Testis (tissue), 3 donors: ENCODE results near the gene HECW1. TPM values are rescaled to one million over a fixed set of nuclear protein-coding genes. Genes with fewer than 3 reads are reported as not detected.

Experiments
- DNase-seq: peaks from one replicate; pipeline ENCODE4 v3.0.0-alpha.2; 2019
- H3K27ac ChIP-seq, 2 donors: fragments of 200-600 bp; sonication (generic); one replicate each; pipeline ENCODE4 v1.5.1; 2019
- H3K27me3 ChIP-seq: fragments of 200-600 bp; sonication (generic); one replicate; pipeline ENCODE4 v1.5.1; 2019
- H3K36me3 ChIP-seq: fragments of 200-600 bp; sonication (generic); one replicate; pipeline ENCODE4 v1.5.1; 2017; ENCODE audit warnings: low read depth; ENCODE audit errors: missing control alignments
- H3K4me1 ChIP-seq: fragments of 200-600 bp; sonication (generic); one replicate; pipeline ENCODE4 v1.5.1; 2019
- H3K4me3 ChIP-seq, 2 donors: fragments of 200-600 bp; sonication (generic); one replicate each; pipeline ENCODE4 v1.5.1; 2017 to 2019
- H3K9me3 ChIP-seq: fragments of 200-600 bp; sonication (generic); one replicate; pipeline ENCODE4 v1.5.1; 2017
- POLR2A ChIP-seq: fragments of 450-650 bp; IDR thresholded peaks from one replicate; pipeline ENCODE4 v1.6.1; 2017; ENCODE audit warnings: antibody characterized with exemption, mild to moderate bottlenecking, moderate library complexity
- WGBS, 2 donors: methylation state at CpG; one replicate each; pipeline ENCODE4 v1.1.5; 2018; 5-methylcytosine and 5-hydroxymethylcytosine counted together
- intact Hi-C: fragments of 100-400 bp; cut with DNase I; formaldehyde crosslinking; loops from one replicate; pipeline ENCODE4 v1.15.1; 2023; ENCODE audit warnings: low total_unique reads
- polyA plus RNA-seq: library from polyadenylated mRNA; stranded (reverse); fragments of 350-450 nt; fragmentation: Illumina TruSeq; extraction: RNeasy Lipid Tissue Mini Kit (QIAGEN cat#74804); gene quantifications from one replicate; pipeline ENCODE4 v1.2.3, GENCODE V29; 2014; ENCODE audit warnings: low read depth, low replicate concordance; ENCODE audit not compliant: insufficient read depth
- total RNA-seq, 2 donors: library from RNA; depleted of rRNA; stranded (reverse); fragments of >200 nt; gene quantifications; one replicate each; pipeline ENCODE4 v1.2.3, GENCODE V29; 2016
- TF ChIP-seq, protein P1 (sequence below), 3 experiments: fragments of 450-650 bp in 2 of 3; fragments of 200-600 bp in 1 of 3; sonication (generic) in 1 of 3; IDR thresholded peaks; one replicate each; pipeline ENCODE4 v1.5.1; 2016 to 2019; ENCODE audit warnings: antibody characterized with exemption in 3 of 3, mild to moderate bottlenecking in 2 of 3, moderate library complexity in 1 of 3

HECW1 gene
- total and polyA plus RNA-seq, 3 donors from 2014 or later = 3.2 to 14.5 (median 5.0) TPM

DNA sequence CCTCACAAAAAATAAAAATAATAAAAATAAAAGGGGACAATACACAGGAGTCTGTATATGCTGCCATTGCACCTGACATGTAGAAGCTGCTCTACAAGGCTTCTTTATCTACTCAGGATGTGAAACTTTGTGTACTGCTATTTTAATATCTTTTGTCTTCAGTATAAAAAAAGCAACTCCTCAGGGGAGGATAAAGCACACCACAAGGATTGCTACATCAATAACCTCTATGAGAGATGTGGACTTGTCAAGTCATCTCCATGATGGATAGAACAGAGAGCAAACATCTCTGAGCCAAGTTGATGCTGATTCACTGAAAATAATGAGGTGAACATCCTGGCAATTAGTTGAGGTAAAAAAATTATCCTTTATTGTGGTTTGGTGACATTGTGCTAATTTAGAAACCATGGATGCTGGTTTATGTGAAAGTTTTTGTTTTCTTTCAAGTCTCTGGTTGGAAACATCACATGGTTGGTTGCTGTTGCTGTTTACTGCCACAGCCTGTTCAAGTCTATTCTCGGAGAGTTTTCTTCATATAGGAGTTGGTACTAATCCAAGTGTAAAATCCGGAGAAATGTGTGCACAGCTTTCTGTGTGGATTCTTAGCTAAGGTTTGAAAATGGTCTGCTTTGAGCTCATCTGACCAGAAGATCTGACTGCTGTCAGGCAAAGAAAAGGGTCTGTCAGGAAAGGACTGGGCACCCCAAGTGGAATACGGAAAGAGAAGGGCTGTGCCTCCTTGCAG, 1.5 kb upstream of the HECW1 start:
- intact Hi-C loops = no loop called here
- DNase-seq = no peak
- peaks cover 3% of the 10 kb centered on the region for H3K27me3 ChIP-seq
- no peaks in the 10 kb centered on the region for H3K36me3 ChIP-seq
- no peak overlapping the region for H3K4me3 ChIP-seq
- H3K27ac ChIP-seq = no peak overlapping the region
- TF ChIP-seq POLR2A = no peak
- TF ChIP-seq, protein P1, sequence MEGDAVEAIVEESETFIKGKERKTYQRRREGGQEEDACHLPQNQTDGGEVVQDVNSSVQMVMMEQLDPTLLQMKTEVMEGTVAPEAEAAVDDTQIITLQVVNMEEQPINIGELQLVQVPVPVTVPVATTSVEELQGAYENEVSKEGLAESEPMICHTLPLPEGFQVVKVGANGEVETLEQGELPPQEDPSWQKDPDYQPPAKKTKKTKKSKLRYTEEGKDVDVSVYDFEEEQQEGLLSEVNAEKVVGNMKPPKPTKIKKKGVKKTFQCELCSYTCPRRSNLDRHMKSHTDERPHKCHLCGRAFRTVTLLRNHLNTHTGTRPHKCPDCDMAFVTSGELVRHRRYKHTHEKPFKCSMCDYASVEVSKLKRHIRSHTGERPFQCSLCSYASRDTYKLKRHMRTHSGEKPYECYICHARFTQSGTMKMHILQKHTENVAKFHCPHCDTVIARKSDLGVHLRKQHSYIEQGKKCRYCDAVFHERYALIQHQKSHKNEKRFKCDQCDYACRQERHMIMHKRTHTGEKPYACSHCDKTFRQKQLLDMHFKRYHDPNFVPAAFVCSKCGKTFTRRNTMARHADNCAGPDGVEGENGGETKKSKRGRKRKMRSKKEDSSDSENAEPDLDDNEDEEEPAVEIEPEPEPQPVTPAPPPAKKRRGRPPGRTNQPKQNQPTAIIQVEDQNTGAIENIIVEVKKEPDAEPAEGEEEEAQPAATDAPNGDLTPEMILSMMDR (IDR thresholded peaks at IDR 0.05) = no peak
- H3K4me1 ChIP-seq = peaks cover 16% of the 10 kb centered on the region
- 46 to 50% methylated on average over 3 of the region's 3 CpGs for WGBS, 2 donors
- no peaks in the 10 kb centered on the region for H3K9me3 ChIP-seq

DNA sequence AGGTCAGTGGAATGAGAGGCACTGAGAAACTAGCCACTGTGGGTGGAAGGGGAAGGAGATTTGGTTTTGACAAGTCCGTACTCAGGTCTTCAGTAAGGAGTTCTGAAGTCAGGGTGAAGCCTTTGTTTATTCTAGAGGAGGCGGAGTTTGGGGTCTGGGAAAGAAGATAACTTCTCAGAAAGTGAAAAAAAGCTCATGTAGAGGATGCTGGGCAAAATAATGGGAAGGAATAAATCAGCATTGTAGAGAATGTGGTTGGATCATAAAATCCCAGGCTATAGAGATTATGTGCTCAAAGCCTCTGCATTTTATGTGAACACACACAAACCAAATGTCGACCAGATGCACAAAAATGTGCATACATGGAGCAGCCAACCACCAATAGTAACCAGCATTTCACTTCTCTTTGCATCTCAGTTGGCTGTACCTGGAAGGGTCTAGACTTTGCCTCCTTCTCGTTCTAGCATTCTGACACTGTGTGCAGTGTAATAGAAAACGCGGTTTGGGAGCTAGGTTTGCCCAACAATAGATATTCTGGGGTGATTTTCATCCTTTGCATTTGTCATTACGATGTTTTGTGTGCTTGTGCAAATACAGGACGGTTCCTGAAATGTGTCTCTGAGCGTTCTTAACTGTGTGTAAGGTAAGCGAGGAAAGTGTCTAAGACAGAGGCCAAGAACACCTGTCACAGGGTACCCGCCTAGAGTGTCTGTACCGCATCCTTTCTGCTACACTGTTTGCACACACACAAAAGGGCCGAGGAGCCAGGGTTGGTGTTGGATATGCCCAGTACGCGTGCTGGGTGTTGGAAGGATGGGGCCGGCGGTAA, 603 bp upstream of the HECW1 start:
- no peak for DNase-seq
- intact Hi-C loops = no loop called here
- no peaks in the 10 kb centered on the region for H3K9me3 ChIP-seq
- H3K4me1 ChIP-seq = peaks cover 16% of the 10 kb centered on the region
- peak overlapping the region in 1 of 2 donors; percentile 50 for H3K4me3 ChIP-seq
- H3K27ac ChIP-seq = no peak overlapping the region
- WGBS, 2 donors = 21 to 23% methylated on average over 17 of the region's 17 CpGs
- TF ChIP-seq POLR2A = no peak
- TF ChIP-seq, protein P1 (IDR thresholded peaks at IDR 0.05) = no peak
- H3K36me3 ChIP-seq = no peaks in the 10 kb centered on the region
- H3K27me3 ChIP-seq = peaks cover 3% of the 10 kb centered on the region

DNA sequence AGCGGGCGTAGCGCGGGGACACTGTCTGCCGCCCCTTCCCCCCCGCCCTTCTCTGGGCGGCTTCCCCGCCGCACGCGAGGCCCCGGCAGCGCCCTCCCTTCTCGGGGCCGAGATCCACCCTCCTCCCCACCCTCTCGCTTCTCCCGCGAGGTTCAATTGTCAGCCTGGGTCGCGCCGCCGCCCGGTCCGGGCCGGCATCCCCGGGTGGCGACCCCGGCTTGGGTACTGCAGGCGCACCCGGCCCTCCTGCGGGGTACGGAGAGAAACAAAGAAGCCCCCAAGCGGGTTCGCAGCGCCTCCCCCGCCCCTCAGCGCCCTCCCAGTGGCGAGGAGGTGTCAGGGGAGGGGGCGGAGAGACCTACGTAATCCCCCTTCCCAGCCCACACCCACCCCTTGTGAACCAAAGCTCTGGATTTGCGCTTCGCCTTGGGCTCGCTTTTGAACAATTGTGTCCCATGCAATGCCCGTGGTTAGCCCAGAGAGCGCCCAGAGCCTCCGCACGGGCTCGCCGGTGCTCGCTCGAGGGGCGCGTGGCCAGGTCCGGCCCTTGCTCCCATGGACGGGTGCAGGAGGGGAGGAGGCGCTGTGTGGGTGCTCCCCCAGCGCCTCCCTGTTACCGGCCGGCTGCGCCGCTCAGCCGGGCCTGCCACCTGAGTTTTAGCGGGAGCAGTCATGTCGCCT, 634 bp downstream of the HECW1 start:
- Histone ChIP-seq H3K36me3 (no peaks in the 10 kb centered on the region), H3K9me3 (no peaks in the 10 kb centered on the region), H3K27ac (no peak overlapping the region), H3K27me3 (peaks cover 3% of the 10 kb centered on the region), H3K4me3 (peak overlapping the region; percentile 18 to 50), H3K4me1 (peaks cover 16% of the 10 kb centered on the region)
- 0% methylated on average over 43 of the region's 64 CpGs; no CpG with 5 or more reads in 1 of the 2 donors for WGBS, 2 donors
- intact Hi-C loops = no loop called here
- DNase-seq = peak; percentile 20
- no peak for TF ChIP-seq POLR2A
- TF ChIP-seq, protein P1 (IDR thresholded peaks at IDR 0.05) = no peak

DNA sequence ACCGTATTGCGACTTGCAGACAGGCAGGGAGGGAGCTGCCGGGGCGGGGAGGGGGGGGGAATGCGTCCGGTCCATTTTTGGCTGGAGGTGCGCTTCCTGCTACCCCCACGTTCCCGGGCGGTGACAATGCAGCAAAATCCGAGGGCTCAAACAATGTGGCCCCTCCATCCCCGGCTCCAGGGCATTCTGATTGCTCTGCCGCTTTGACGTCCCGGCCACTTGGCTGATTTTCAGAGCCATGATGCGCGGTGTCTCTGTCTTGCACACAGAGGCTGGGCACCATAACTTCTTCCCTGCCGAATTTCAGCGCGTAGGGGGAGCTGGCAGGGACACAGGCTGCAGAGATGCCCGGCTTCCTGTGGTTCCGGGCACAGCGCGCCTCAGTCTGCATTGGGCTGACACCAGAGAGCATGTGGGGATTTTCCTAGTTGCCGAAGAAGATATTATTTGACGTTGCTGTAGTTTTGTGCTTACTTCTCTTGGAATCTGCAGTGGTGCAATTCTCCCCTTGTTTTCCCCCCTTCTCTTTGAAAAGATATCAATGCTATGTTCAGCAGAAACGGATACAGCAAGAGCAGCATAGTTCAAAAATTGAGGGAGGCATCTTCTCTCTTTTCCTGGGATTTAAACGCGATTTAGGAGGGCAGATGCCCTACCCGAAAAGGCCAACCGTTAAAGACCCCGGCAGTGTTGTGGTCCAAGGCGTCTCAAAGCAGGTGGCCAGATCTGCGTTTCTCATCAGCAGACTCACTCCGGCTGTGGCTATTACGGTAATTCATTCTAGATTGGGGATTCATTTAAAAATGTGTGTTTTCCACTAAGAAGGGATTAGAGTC, 1.4 kb downstream of the HECW1 start:
- no peak overlapping the region for H3K27ac ChIP-seq
- intact Hi-C loops = no loop called here
- no peaks in the 10 kb centered on the region for H3K9me3 ChIP-seq
- peaks cover 3% of the 10 kb centered on the region for H3K27me3 ChIP-seq
- no peak for DNase-seq
- no peaks in the 10 kb centered on the region for H3K36me3 ChIP-seq
- peaks cover 16% of the 10 kb centered on the region for H3K4me1 ChIP-seq
- WGBS, 2 donors = 6 to 8% methylated on average over 34 to 36 of the region's 36 CpGs
- H3K4me3 ChIP-seq = peak overlapping the region in 1 of 2 donors; percentile 50
- TF ChIP-seq, protein P1 (IDR thresholded peaks at IDR 0.05) = no peak
- TF ChIP-seq POLR2A = no peak
